Loucy (cell line): ENCODE results near the gene CDHR1.

Experiments used
- H2AFZ ChIP-seq: fragments of 200-600 bp; sonication (generic); 2 replicates; pipeline ENCODE4 v1.6.0; 2016; ENCODE audit warnings: antibody characterized with exemption, mild to moderate bottlenecking, low read length, moderate library complexity
- H3F3A ChIP-seq: fragments of 200-600 bp; 2 replicates; pipeline ENCODE4 v1.6.0; 2016; ENCODE audit warnings: antibody characterized with exemption, low read depth, mild to moderate bottlenecking
- H3K27me3 ChIP-seq: fragments of 200-600 bp; sonication (generic); 2 replicates; pipeline ENCODE4 v1.6.1; 2014; ENCODE audit warnings: low read length, mild to moderate bottlenecking; ENCODE audit not compliant: insufficient read depth, poor library complexity, severe bottlenecking
- H3K36me3 ChIP-seq: fragments of 200-600 bp; sonication (generic); 2 replicates; pipeline ENCODE4 v1.6.1; 2016; ENCODE audit warnings: low read length; ENCODE audit not compliant: insufficient read depth
- H3K4me1 ChIP-seq: fragments of 200-600 bp; sonication (generic); 2 replicates; pipeline ENCODE4 v1.5.1; 2014; ENCODE audit warnings: low read length, mild to moderate bottlenecking; ENCODE audit not compliant: insufficient read depth, poor library complexity, severe bottlenecking
- H3K4me2 ChIP-seq: fragments of 200-600 bp; sonication (generic); 2 replicates; pipeline ENCODE4 v1.6.0; 2014; ENCODE audit warnings: antibody characterized with exemption, low read length, low read depth, mild to moderate bottlenecking; ENCODE audit not compliant: poor library complexity, severe bottlenecking
- H3K4me3 ChIP-seq: fragments of 200-600 bp; sonication (generic); 2 replicates; pipeline ENCODE4 v1.5.1; 2014; ENCODE audit warnings: low read length, mild to moderate bottlenecking, mixed read lengths; ENCODE audit not compliant: poor library complexity, severe bottlenecking
- H3K79me2 ChIP-seq: fragments of 200-600 bp; sonication (generic); 2 replicates; pipeline ENCODE4 v1.6.1; 2014; ENCODE audit warnings: low read length; ENCODE audit not compliant: insufficient read depth
- H3K9ac ChIP-seq: fragments of 200-600 bp; sonication (generic); 2 replicates; pipeline ENCODE4 v1.6.0; 2014; ENCODE audit warnings: mild to moderate bottlenecking, low read depth, low read length, moderate library complexity; ENCODE audit not compliant: poor library complexity, severe bottlenecking
- H3K9me2 ChIP-seq: fragments of 200-600 bp; sonication (generic); replicated peaks from 2 replicates; pipeline ENCODE4 v1.6.1; 2016; ENCODE audit warnings: low read depth, low read length, mixed read lengths
- H3K9me3 ChIP-seq: fragments of 200-600 bp; sonication (generic); 2 replicates; pipeline ENCODE4 v1.6.1; 2014; ENCODE audit warnings: mild to moderate bottlenecking, antibody characterized with exemption, low read length, low read depth; ENCODE audit not compliant: insufficient read depth
- H4K20me1 ChIP-seq: fragments of 200-600 bp; sonication (generic); 2 replicates; pipeline ENCODE4 v1.6.0; 2014; ENCODE audit warnings: antibody characterized with exemption, low read length, mild to moderate bottlenecking; ENCODE audit not compliant: insufficient read depth, poor library complexity, severe bottlenecking
- EZH2phosphoT487 ChIP-seq: fragments of 200-600 bp; IDR thresholded peaks from 2 replicates; pipeline ENCODE4 v1.6.1; 2018; ENCODE audit warnings: antibody characterized with exemption, mild to moderate bottlenecking, moderate library complexity, borderline replicate concordance
- TF ChIP-seq, protein P1 (sequence below): fragments of 200-600 bp; sonication (generic); conservative IDR thresholded peaks from 2 replicates; pipeline ENCODE4 v1.5.1; 2014; ENCODE audit warnings: mild to moderate bottlenecking, antibody characterized with exemption, low read length

CDHR1 gene

DNA sequence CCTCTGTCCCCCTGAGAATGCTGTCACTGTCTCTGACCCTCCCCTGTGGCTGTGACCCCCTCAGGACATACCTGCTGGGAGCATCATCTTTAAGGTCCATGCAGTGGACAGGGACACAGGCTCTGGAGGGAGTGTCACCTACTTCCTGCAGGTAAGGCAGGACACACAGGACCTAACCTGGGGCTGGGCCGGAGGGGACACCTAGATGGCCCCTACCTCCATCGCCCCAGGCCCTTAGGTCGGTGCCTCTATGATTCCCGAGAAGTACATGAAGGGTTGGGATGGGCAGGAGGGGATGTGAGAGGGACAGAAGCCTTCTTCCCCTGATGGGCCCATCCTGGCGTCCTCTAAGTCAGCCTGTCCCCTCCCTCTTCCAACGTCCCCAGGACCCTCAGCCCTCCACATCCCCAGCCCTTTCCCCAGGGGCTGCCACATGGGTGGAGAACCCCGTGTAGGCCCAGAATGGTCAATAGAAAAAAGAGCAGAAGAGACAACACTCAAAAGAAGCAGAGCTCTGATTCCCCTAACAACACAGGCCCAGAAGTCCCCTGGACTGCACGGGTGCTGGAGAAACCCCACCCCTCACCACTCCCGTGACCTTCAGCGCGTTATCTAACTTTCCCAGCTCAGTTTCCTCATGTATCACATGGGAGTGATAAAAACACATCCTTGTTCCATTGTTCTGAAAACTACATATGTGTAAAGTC, 6.4 kb downstream of the CDHR1 start:
- no peaks in the 10 kb centered on the region for H3F3A ChIP-seq
- H3K36me3 ChIP-seq: no peaks in the 10 kb centered on the region
- no peaks in the 10 kb centered on the region for H4K20me1 ChIP-seq
- H3K9ac ChIP-seq: no peak overlapping the region
- no peaks in the 10 kb centered on the region for H3K9me2 ChIP-seq
- no peak overlapping the region for H3K4me2 ChIP-seq
- no peaks in the 10 kb centered on the region for H3K4me1 ChIP-seq
- H2AFZ ChIP-seq: no peak overlapping the region
- H3K27me3 ChIP-seq: no peaks in the 10 kb centered on the region
- no peaks in the 10 kb centered on the region for H3K9me3 ChIP-seq
- no peak for TF ChIP-seq EZH2phosphoT487
- no peak overlapping the region for H3K4me3 ChIP-seq
- H3K79me2 ChIP-seq: no peaks in the 10 kb centered on the region

DNA sequence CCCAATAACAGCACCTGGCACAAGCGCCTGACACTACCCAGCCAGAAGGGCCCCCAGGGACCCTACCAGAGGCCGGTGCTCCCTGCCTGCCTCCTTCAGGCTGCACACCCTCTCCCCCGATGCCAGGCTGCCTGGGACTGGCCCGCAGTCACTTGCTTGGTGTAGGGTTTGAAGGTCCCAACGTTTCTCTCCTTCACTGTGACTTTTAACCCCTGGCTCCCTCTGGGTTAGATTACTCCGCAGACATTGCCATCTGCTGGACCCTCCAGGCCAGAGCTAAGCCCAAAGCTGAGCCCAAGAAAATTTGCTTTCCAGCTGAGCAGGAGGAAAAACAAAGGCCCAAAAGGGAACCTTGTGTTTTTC, 6.9 kb downstream of the CDHR1 start:
- TF ChIP-seq EZH2phosphoT487: no peak
- TF ChIP-seq, protein P1, sequence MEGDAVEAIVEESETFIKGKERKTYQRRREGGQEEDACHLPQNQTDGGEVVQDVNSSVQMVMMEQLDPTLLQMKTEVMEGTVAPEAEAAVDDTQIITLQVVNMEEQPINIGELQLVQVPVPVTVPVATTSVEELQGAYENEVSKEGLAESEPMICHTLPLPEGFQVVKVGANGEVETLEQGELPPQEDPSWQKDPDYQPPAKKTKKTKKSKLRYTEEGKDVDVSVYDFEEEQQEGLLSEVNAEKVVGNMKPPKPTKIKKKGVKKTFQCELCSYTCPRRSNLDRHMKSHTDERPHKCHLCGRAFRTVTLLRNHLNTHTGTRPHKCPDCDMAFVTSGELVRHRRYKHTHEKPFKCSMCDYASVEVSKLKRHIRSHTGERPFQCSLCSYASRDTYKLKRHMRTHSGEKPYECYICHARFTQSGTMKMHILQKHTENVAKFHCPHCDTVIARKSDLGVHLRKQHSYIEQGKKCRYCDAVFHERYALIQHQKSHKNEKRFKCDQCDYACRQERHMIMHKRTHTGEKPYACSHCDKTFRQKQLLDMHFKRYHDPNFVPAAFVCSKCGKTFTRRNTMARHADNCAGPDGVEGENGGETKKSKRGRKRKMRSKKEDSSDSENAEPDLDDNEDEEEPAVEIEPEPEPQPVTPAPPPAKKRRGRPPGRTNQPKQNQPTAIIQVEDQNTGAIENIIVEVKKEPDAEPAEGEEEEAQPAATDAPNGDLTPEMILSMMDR: no peak
- Histone ChIP-seq H3F3A (no peaks in the 10 kb centered on the region), H3K4me2 (no peak overlapping the region), H3K9me2 (no peaks in the 10 kb centered on the region), H3K9me3 (no peaks in the 10 kb centered on the region), H3K4me1 (no peaks in the 10 kb centered on the region), H3K9ac (no peak overlapping the region), H2AFZ (no peak overlapping the region), H3K27me3 (no peaks in the 10 kb centered on the region), H3K36me3 (no peaks in the 10 kb centered on the region), H4K20me1 (no peaks in the 10 kb centered on the region), H3K79me2 (no peaks in the 10 kb centered on the region), H3K4me3 (no peak overlapping the region)

DNA sequence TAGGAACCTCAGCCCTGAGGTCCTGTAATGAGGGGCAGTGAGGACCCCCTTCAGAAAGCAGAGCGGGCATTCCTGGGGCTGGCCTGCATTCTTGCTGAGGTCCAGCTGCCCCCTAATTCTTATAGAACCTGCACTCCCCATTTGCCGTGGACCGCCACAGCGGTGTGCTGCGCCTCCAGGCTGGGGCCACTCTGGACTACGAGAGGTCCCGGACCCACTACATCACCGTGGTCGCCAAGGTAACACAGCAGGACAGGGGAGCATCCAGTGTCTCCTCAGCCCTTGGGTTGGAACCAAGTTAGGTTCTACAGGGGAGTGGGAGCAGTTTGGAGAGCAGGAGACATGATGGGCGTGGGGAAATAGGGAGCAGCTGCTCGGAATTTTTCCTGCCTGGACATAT, 7.3 kb downstream of the CDHR1 start:
- Histone ChIP-seq H2AFZ (no peak overlapping the region), H3K79me2 (no peaks in the 10 kb centered on the region), H3F3A (no peaks in the 10 kb centered on the region), H3K27me3 (no peaks in the 10 kb centered on the region), H3K9ac (no peak overlapping the region), H3K9me2 (no peaks in the 10 kb centered on the region), H3K4me2 (no peak overlapping the region), H4K20me1 (no peaks in the 10 kb centered on the region), H3K9me3 (no peaks in the 10 kb centered on the region), H3K4me1 (no peaks in the 10 kb centered on the region), H3K36me3 (no peaks in the 10 kb centered on the region), H3K4me3 (no peak overlapping the region)
- TF ChIP-seq, protein P1: no peak
- no peak for TF ChIP-seq EZH2phosphoT487

DNA sequence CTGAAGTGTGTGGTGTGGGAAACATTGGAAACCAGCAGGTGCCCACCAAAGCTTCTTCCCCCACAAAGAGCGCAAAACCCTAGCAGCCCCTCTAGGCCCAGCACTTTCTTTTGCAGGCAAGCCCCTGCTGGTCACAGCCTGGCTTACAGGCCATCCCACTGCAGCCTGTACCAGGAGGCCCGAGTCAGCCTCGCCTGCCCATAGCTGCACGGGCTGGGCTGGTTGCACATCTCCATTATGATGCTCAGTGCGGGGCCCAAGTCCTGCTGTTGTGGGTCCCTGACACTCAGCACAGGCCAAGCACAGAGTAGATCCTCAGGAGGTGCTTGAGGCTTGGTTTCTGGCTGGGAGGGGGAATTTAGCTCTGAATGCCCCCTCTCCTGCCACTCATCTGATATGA, 8.0 kb downstream of the CDHR1 start:
- no peaks in the 10 kb centered on the region for H3K9me3 ChIP-seq
- TF ChIP-seq, protein P1: no peak
- TF ChIP-seq EZH2phosphoT487: no peak
- H3K27me3 ChIP-seq: no peaks in the 10 kb centered on the region
- H3K79me2 ChIP-seq: no peaks in the 10 kb centered on the region
- no peaks in the 10 kb centered on the region for H3K4me1 ChIP-seq
- no peaks in the 10 kb centered on the region for H4K20me1 ChIP-seq
- no peak overlapping the region for H3K9ac ChIP-seq
- H2AFZ ChIP-seq: no peak overlapping the region
- H3K4me2 ChIP-seq: no peak overlapping the region
- no peaks in the 10 kb centered on the region for H3K36me3 ChIP-seq
- no peaks in the 10 kb centered on the region for H3F3A ChIP-seq
- no peak overlapping the region for H3K4me3 ChIP-seq
- H3K9me2 ChIP-seq: no peaks in the 10 kb centered on the region
